Tongue (tissue), 2 donors: Measurements from ENCODE around the gene RBM44. TPM values are rescaled to one million over a fixed set of nuclear protein-coding genes. Genes with fewer than 3 reads are reported as not detected.

ENCODE experiments used
- DNase-seq: peaks from one replicate; pipeline ENCODE4 v3.0.0-alpha.2; 2015
- total RNA-seq: library from RNA; depleted of rRNA; stranded (reverse); fragments of >200 nt; gene quantifications from one replicate; pipeline ENCODE4 v1.2.3, GENCODE V29; 2014

The RBM44 gene
- total RNA-seq, 1 donor from 2014 or later, result 4.0 TPM

DNA sequence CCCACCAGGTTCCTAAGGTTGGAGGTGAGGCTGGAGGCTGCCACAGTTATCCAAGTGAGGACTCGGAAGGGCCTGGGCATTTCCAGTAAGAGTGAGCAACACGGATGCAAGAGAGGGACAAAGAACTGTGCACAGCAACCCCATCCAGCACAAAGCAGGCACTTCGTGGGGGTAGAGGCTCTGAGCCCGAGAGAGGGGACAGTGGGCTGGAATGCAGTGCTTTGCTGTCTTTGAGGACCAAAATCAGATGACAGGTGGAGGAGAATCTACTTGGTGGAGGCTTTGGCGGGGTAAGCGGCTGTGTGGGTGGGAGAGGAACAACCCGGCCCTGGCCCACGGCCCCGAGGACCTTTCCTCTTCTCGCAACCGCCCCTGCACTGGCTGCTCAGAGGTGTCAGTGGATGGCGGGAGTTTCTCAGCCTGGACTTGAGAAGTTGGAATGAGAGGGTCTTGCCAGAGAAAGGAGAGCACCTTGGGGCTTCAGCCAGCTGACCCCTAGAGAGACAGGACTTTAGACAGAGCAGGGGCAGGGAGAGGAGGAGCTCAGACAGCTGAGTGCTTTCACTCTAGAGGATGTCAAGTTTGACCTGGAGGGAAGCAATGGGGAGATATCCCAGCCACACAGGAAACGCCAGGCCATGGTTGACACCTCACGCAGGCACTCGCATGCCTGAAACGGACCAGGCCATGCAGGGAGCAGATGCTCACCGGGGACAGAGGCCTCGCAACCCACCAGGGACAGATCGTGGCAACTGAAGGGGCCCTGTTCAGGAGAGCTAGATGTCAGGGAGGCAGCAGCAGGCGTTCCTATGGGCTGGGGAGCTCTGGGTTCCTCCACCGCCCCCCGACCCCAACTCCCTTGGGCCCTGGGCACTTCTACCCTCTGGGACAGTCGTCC lies 72.4 kb downstream of the RBM44 start:
- DNase-seq, result no peak

DNA sequence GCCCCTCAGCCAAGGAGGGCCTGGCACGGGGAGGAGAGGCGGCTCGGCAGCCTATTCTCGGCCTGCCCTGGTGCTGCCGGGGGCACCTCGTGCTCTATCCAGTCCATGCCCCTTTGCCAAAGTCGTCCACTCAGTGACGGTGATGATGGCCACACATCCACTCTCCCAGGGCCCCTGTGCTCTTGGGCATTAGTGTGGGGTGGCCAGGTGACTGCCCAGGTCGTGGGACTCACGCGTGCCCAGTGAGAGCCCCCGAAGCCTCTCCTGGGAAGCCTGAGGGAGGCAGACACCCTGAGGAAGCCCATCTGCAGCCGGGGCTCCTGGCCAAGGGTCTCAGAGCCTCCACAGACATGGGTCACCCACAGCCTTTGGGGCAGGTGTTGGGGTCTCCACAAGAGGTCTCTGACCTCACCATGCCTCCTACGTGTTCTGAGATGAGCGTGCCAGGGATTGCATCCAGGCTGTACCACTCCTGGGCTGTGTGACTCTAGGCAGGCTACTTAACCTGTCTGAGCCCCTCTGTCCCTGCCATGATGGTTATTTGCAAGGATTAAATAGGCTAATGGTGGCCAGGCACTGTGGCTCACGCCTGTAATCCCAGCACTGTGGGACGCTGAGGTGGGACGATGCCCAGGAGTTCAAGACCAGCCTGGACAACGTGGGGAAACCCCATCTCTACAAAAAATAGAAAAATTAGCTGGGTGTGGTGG lies 73.8 kb downstream of the RBM44 start:
- DNase-seq, result no peak

DNA sequence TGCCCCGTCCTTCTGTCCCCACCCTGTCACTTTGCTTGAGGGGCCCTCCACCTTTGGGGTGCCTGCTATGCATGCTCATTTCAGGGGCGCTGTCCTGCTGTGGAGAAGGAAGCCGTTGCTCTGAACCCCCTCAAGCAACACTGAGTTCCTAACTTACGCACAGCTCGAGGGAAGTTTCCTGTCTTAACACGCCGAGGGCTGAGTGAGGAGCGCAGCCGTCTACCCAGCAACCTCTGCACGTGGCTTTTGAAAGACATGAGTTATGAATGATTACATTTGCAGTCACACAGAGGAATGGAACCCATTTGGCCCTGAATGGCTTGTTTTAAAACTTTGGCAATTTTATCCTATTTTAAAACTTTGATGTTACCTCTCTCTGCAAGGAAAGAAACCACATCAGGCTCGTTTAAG lies 74.8 kb downstream of the RBM44 start:
- DNase-seq, result peak; percentile 67

DNA sequence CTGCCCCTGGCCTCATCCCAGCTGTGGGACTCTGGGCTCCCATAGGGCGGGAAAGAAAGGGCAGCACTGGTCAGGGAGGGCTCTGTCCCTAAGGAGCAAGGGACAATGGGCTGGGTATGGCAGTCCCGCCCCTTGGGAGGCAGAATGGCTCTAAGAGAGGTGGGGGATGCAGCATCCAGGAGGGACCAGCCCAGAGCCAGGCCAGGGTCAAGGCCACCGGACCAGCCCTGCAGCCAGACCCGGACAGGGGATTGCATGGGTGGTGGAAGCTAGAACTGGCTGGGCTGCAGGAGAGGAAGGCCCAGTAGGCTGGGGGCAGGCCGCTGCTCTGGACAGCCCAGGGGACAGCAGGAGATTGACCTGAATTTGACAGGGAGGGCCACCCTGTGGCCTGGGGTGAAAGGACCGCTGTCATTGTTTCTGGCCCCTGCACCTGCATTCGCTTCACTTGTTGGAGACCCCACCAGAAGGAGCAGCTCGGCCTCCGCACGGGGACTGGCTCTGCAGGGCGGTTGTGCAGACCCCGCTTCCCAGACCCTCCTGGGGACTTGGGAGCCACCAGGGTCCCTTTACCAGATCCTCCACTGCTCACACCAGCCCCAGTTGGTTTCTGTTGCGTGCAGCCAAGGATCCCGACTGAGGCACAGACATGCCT lies 75.4 kb downstream of the RBM44 start:
- DNase-seq, result no peak

DNA sequence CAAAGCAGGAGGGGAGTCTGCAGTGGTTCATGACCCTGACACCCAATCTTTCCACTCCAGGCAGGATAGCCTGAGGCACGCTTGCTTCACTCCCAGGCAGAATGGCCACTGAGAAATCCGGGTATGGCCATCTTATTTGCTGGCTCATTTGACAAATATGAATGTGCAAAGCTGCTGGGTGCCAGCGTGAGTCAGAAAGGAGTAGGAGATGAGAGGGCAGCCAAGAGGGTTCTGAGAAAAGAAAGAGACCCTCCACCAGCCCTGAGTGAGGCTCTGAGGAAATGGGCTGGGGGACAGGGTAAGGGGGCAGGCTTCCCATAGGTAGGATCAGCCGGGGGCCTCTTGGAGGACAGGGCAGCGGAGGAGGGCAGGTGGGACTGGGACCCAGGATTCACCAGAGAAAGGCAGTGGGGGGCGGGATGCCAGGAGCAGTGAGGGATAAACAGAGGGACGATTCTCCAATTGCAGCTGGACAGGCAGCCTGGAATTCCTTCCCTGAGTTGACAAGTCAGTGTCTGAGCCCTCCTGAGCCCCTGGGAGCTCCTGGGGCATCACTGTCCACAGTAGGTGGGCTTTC lies 76.1 kb downstream of the RBM44 start:
- no peak for DNase-seq

DNA sequence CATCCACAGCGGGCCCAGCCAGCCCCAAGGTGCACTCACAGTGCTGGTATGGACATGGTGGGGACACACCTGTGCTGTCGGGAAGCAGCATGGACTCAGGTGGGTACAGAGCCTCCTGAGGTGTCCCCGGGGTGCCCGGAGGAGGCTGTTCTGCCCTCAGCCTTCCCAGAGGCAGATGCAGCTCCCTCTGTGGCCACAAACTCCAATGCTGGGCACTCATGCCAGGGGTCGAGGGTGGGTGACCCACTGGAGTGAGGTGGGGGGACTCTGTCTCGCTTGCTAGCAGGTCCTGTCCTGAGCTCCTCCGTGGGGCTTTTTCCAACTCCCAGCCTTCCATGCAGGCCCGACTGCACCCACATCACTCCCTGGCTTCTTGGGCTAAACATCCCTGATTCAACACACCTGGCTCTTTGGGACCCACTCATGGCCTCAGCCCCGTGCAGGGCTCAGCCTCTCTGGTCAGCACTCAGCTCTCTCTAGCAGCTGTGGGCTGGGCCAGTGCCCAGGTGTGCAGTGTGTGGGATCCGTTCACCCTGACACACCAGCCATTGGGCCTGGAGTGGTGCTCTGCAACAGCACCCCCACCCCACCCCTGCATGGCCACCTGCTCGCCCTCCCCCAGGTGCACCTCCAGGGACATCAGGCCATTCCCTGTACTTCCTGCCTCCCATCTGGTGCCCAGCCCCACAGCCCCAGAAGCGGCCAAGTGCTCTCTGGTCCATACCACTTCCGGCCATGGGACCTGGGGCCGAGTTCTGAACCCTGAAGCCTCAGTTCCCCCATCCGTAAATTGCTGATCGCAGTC lies 76.9 kb downstream of the RBM44 start:
- DNase-seq, result no peak

DNA sequence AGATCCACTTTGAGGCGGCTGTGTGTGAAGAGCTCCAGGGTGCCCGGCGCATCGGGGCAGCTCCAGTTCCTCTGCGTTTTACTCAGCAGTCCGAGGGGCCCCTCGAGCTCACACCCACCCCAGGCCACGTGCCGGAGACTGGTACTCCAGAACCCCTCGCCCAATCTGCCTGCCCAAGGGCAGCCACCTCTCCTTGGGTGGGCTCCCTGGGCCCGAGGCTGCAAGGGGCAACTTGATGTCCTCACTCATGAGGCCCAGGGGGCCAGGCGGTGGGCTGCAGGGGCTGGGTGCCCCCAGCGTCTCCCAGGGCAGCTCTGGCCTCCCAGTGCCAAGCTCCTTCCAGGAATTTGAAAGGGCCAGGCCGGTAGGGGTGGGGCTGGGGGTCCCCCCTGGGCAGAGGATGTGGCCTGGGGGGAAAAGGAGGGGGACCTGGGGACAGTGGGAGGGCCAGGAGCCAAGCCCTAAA lies 77.5 kb downstream of the RBM44 start:
- no peak for DNase-seq

DNA sequence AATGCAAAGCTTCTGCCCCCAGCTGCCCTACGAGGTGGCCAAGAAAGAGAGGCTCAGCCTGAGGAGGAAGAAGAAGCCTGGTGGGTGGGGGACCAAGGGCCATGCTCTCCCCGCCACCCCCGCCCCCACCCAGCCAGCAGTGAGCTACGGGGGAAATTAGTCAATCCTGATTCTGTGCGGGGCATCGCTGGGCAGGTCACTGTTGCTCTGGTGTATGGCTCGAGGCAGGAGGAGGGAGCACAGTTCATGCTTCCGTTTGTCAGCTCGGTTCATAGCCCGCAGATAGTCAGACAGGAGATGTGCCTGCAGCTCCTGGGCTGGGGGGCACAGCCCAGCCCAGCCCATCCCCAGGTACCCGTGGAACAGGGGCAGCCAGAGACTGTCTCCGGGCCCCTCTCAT lies 78.0 kb downstream of the RBM44 start:
- DNase-seq, result no peak

DNA sequence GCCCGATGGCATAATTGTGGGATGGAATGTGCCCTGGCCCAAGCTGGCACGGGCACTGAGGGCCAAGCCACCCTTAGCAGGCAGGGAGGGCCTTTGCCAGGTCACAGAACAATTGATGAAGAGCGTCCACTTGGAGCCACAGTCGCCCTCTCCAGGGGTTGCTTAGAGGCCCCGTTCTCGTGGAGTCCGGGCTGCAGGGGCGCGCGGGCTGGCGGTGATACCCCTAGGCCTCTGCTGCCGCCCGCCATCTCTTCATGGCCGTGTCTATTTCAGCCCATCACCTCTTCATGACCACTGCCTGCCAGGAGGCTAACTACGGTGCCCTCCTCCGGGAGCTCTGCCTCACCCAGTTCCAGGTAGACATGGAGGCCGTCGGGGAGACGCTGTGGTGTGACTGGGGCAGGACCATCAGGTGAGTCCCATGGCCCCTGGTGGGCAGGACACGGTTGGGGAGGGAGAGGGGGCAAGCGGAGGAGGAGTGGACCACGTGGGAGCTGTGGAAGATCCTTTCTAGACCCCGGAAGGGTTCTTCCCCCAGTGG lies 78.4 kb downstream of the RBM44 start:
- no peak for DNase-seq

DNA sequence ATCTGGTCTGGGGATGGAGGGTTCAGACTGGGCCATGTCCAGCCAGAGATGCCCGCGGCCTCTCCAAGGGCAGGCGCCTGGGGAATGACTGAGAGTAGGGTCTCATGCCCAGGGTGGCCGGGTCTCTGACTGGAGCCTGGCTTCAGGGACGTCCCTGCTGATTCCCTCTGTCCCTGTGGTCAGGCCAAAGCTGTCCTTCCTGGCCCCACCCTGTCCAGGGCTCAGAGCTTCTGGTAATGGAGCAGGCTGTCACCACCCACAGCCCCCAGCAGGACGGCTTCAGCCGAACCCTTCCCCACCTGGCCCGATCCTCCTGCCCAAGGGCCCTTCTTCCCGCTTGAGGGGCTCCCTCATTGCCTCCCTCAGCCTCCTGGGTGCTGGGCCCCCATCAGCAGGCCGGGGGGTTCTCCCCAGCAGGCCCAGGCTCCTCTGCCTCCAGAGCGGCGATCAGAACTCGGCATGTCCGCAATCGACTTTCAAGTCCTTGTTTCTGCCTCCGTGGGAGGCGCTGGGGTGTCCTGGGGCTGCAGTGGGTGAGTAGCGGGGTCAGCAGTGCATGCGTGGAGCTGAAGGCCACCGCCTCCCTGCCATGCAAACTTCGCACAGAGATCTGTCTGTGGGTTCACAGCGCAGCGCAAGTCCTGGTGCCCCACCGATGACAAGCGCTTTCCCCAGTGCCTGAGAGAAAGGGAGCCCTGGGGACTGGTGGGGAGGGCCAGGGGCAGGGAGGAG lies 79.2 kb downstream of the RBM44 start:
- DNase-seq, result no peak

DNA sequence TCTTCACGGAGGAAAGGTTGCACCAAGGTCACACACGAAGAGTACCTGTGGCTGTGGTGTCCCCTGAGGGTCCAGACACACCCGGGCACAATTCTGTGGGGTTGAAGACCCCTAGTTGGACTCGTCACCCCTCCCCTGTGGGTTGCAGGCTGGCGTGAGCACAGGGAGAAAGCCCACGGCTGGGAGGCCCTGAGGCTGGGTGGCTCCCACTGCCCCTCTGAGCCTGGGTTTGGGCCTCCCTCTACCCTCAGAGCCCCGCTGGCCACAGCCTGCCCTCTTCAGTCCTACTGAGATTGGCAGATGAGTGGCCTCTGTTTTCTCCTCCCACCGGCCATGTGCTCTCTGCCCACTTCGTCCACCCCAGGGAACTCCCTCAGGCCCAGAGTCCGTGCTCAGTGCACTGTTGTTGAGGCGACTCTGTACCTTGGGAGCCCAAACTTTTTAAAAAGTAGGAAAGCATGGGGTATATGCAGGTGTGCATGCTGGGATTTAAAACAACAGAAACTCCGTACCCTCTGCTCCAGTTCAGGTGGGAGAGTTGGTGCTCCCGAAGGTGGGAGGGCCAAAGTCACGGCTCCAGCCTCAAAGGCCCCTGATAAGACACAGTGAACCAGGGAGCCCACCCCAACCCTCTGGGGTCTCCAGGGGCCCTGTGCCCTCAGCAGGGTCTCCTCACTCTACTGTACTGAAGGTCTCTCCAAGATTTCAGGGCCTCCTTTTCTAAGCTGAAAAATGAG lies 79.9 kb downstream of the RBM44 start:
- no peak for DNase-seq

DNA sequence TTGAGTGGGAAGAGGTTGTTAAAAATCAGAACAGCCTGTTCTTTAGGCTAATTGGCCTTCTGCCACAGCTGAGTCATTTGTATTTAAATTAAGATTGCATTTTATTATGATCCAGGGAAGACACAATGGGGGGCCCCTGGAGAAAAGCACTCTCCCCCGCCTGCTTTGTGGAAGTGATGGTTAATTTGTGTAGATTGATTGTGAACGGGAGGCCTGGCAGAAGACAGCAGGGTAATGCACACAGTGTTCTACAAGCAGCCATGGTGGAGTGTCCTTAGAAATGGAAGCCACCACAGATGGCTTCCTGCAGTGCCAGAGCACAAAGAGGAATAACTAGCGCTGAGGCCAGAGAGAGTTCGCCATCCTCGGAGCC lies 80.5 kb downstream of the RBM44 start:
- DNase-seq, result peak; percentile 58

DNA sequence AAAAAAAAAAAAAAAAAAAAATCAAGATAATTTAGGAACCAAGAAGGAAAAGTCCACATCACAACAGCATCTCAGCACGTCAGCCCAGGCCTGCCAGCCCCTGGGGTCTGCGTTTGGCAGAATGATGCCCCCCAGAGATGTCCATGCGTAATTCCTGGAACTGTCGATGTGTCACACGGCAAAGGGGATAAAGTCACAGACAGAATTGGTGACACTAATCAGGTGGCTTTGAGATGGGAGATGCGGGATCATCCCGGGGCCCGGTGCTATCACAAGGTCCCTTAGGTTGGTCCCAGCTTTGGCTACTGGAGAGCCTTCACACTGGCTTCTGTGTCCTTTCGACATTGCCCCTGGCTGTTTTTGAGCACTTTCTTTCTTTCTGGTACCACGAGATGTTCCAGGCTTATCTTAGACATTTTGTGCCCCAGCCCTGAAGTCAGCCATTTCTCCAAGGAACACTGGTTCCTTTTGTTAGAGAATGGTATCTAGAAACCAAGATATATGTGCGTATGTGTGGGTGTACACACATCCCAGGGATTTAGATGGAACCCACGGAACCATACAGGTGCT lies 81.5 kb downstream of the RBM44 start:
- DNase-seq, result no peak

DNA sequence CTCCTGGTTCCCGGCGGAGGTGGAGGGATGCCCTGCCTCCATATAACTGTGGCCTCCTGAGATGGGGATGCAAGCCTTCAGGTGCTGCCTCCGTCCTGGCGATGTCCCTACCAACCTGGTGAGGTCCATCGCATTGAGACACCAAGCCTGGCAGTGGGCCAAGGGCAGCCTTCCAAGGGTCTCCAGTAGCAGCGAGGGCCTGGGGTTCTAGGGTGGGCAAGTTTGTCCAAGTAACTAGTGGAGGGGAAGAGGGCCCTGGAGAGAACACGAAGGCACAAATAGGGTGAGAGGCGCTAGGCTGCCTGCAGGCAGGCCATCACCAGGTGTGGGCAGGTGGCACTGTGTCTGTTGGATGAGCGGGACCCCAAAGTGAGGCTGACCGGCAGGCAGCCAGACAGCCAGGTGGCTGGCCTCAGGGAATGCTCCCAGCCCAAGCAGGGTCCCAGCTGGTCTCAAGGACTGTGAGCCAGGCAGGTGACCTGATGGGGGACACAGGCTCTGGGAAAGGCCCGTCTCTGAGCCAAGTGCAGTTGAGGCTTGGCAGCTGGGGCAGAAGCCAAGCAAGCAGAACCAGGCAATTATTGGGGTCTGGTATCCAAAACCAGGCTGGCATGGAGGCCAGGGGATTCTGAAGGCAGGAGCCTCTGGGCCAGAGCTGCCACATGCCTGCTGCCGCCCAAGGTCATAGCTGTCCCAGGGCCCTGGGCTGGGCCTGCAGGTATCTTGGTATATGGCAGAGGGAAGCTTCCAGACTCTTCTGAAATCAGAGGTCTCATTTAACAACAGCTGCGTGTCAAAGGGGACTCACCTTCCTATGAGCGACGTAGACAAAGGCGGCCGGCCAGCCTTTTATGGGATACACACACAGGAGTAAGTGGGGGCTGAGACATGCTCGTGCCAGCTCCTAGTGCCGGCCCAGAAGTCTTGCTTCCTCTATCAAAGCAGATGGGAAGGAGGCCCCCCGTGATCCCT lies 84.2 kb downstream of the RBM44 start:
- no peak for DNase-seq

DNA sequence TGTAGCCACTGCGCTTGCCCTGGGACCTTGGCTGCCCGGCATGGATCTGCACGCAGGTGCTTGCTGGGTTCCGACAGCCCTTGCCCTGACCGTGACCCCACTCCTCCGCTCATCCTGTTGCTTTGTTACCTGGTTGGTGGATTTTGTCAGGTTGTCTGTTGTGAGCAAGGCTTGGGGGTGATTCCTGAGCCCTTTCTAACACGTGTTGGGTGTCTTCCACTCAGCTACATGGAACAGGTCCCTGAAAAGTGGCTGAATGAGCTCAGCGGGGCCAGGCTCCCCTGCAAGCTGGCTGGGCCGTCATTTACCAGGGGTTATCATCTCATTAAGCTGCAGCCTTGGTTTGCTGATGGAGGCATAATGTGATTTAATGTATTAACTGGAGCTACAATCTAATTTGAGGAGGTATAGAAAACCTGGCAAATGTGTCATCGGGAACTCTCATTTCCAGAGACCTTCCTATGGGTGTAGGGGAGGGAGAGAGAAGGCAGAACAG lies 85.4 kb downstream of the RBM44 start:
- no peak for DNase-seq

DNA sequence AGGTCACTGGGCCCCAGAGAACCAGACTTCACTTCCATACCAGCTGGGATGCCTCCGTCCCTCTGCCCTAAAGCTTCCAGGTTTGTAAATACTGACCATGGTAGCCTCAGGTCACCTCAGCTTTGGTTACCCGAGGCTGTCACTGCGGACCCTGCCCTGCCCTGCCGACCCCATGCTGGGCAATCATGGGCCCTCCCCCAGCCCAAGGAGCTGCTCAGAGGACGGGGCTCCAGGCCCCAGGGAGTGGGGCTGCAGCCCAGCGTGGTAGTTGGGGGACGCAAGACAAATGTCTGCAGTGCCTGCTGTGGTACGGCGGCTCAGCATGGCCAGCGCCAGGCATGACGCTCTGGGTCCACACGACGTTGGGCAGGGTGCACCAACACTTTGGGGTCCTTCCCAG lies 86.1 kb downstream of the RBM44 start:
- no peak for DNase-seq

DNA sequence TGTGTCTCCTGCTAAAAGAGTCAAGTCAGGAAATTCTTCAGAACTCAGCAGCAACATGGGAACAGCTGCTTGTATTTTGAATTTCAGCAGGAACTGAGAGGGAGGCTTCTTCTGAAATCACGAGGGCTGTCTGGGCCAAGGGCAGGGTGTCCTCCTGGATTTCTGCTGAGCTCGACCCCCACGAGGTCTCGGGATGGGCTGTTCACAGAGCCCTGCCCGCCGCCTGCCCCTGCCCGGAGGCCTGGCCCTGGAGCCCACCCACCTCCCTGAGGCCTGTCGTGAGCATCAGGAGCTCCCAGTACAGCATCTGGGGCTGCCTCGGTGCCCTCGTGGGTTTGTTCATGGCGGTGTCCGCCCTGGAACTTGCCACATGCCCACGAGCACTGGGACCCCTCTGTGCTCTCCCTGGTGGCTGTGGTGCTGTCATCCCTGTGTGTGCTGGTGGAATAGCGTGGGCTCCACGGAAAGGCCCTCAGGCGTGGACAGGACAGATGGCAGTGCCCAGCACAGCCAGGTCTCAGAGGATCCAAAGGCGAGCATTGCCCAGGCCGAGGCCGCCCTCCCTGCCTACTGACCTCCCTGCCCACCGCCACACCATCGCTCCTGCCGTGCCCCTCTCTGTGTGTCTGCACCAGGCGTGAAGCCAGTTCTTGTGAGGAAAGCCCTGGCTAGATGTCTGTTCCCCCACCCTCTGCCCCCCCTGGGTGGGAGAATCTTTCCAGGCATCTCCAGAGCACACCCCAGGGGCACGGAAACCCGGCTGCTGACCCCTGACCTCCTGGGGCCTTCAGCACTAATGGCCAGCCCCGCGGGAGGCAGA lies 86.7 kb downstream of the RBM44 start:
- no peak for DNase-seq
